22Rv1 (cell line): ENCODE data around the gene B3GALNT1.

Experiments used
- H3K27ac ChIP-seq: fragments of 450-650 bp; 2 replicates; pipeline ENCODE4 v1.5.1; 2017
- CTCF ChIP-seq: fragments of 450-650 bp; IDR thresholded peaks from 2 replicates; pipeline ENCODE4 v1.5.1; 2017; ENCODE audit warnings: mild to moderate bottlenecking
- ZFX ChIP-seq: fragments of 450-650 bp; IDR thresholded peaks from 2 replicates; pipeline ENCODE4 v1.6.1; 2017; ENCODE audit warnings: antibody characterized with exemption, borderline replicate concordance

Gene B3GALNT1

GRCh38 chr3:161139686-161140085 is 34.5 kb upstream of the B3GALNT1 start:
- no peak for TF ChIP-seq ZFX
- TF ChIP-seq CTCF = no peak
- H3K27ac ChIP-seq = no peak overlapping the region

GRCh38 chr3:161137260-161137659 is 32.1 kb upstream of the B3GALNT1 start:
- H3K27ac ChIP-seq = no peak overlapping the region

DNA sequence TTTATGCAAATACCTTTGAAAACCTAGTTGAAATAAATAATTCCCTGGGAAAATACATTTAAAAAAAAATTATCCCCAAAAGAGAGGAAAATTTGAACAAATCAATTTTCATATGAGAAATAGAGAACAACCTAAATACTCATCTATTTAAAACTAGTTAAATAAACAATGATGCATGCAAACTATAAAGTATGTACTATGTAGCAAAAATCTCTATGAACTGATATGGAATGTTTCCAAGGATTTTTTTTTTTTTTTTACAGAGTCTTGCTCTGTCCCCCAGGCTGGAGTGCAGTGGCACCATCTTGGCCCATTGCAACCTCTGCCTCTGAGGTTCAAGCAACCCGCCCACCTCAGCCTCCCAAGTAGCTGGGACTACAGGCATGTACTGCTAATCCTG is 27.2 kb upstream of the B3GALNT1 start:
- TF ChIP-seq CTCF (no peak), ZFX (no peak)
- H3K27ac ChIP-seq = no peak overlapping the region

More at GRCh38 chr3:161137260-161137659, 32.1 kb upstream of the B3GALNT1 start:
- TF ChIP-seq ZFX (no peak), CTCF (no peak)

DNA sequence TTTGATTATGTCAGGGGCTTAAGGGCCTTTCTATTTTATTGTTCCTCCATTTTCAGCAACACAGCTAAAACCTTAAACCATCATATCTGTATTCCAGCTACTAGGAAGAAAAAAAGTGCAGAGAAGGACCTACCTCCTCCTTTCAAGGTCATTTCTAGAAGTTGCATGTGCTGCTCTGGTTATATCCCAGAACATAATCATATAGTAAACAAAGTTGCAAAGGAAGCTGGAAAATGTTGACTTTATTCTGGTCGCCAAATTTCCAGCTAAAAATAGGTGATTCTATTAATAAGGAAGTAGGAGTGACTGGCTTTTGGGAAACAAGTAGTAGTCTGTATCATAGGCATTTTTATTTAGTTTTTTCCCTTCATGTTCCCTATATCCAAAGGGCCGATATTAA is 21.3 kb upstream of the B3GALNT1 start:
- no peak overlapping the region for H3K27ac ChIP-seq
- TF ChIP-seq ZFX (no peak), CTCF (no peak)

GRCh38 chr3:161117646-161118045 is 12.5 kb upstream of the B3GALNT1 start:
- H3K27ac ChIP-seq = no peak overlapping the region
- TF ChIP-seq CTCF (no peak), ZFX (no peak)

- no peak overlapping the region for H3K27ac ChIP-seq
- TF ChIP-seq CTCF (no peak), ZFX (no peak)
Measured at GRCh38 chr3:161108840-161109239, 3.7 kb upstream of the B3GALNT1 start.

GRCh38 chr3:161107311-161107710 is 2.2 kb upstream of the B3GALNT1 start:
- no peak for TF ChIP-seq ZFX
- TF ChIP-seq CTCF = no peak
- no peak overlapping the region for H3K27ac ChIP-seq
